NCI-H526 (cell line): Measurements from ENCODE around the gene ADARB1.

Experiments
- DNase-seq, 2 experiments: peaks; one replicate each; lab custom pipeline; 2025; lab: John Stamatoyannopoulos, UW

The ADARB1 gene

GRCh38 chr21:45039317-45040156, 34.8 kb upstream of the ADARB1 start:
- no peak for DNase-seq

- DNase-seq, result no peak
Observed at GRCh38 chr21:45040157-45040711, 34.1 kb upstream of the ADARB1 start.

GRCh38 chr21:45040739-45041138, 33.6 kb upstream of the ADARB1 start:
- DNase-seq, result no peak

GRCh38 chr21:45041351-45041805, 33.0 kb upstream of the ADARB1 start:
- DNase-seq, result no peak

GRCh38 chr21:45041984-45042663, 32.3 kb upstream of the ADARB1 start:
- DNase-seq, result no peak

GRCh38 chr21:45042664-45043161, 31.7 kb upstream of the ADARB1 start:
- no peak for DNase-seq

- no peak for DNase-seq
Observed at GRCh38 chr21:45043541-45044020, 30.8 kb upstream of the ADARB1 start.

GRCh38 chr21:45045481-45045880, 28.9 kb upstream of the ADARB1 start:
- no peak for DNase-seq

- DNase-seq, result no peak
Observed at GRCh38 chr21:45047257-45047656, 27.1 kb upstream of the ADARB1 start.

GRCh38 chr21:45048026-45048698, 26.2 kb upstream of the ADARB1 start:
- DNase-seq, result no peak

GRCh38 chr21:45048968-45049367, 25.4 kb upstream of the ADARB1 start:
- no peak for DNase-seq

GRCh38 chr21:45049714-45050344, 24.6 kb upstream of the ADARB1 start:
- no peak for DNase-seq

- no peak for DNase-seq
Observed at GRCh38 chr21:45050345-45050796, 24.0 kb upstream of the ADARB1 start.

- no peak for DNase-seq
Observed at GRCh38 chr21:45050797-45051489, 23.4 kb upstream of the ADARB1 start.

GRCh38 chr21:45051580-45052434, 22.6 kb upstream of the ADARB1 start:
- DNase-seq, result no peak

GRCh38 chr21:45052960-45053359, 21.4 kb upstream of the ADARB1 start:
- DNase-seq, result no peak

- DNase-seq, result no peak
Observed at GRCh38 chr21:45053561-45054226, 20.7 kb upstream of the ADARB1 start.

GRCh38 chr21:45054227-45054926, 20.0 kb upstream of the ADARB1 start:
- no peak for DNase-seq
